Heart left ventricle (tissue), 16 donors: ENCODE measurements around the gene PCGF2. TPM values are rescaled to one million over a fixed set of nuclear protein-coding genes. Genes with fewer than 3 reads are reported as not detected.

ENCODE experiments used
- ATAC-seq, 4 donors: fragments of 200-7000 bp; cut with Tn5 transposase; one replicate each; pipeline ENCODE4 v1.9.1; 2020 to 2022; ENCODE audit warnings: moderate library complexity in 4 of 4, mild to moderate bottlenecking in 3 of 4, moderate number of reproducible peaks in 1 of 4
- DNase-seq, 5 donors: peaks; one replicate each; pipeline ENCODE4 v3.0.0-alpha.2; 2020
- H3K27ac ChIP-seq, 12 donors: fragments of 200-600 bp; sonication (generic) in 4 of 12; one replicate each; pipeline versions ENCODE4 v1.5.0 to v1.8.0; 2016 to 2022; ENCODE audit warnings: mild to moderate bottlenecking in 2 of 12
- H3K27me3 ChIP-seq, 9 donors: fragments of 200-600 bp; sonication (generic) in 2 of 9; one replicate each; pipeline versions ENCODE4 v1.5.1 to v1.8.0; 2016 to 2022; ENCODE audit warnings: mild to moderate bottlenecking in 3 of 9
- H3K36me3 ChIP-seq, 9 donors: fragments of 200-600 bp; sonication (generic) in 2 of 9; one replicate each; pipeline versions ENCODE4 v1.5.0 to v1.8.0; 2018 to 2022; ENCODE audit warnings: mild to moderate bottlenecking in 2 of 9
- H3K4me1 ChIP-seq, 12 donors: fragments of 200-600 bp; sonication (generic) in 4 of 12; one replicate each; pipeline versions ENCODE4 v1.5.0 to v1.8.0; 2016 to 2022; ENCODE audit warnings: mild to moderate bottlenecking in 3 of 12
- H3K4me3 ChIP-seq, 12 donors: fragments of 200-600 bp; sonication (generic) in 4 of 12; one replicate each; pipeline versions ENCODE4 v1.5.0 to v1.8.0; 2017 to 2022; ENCODE audit warnings: mild to moderate bottlenecking in 9 of 12, moderate library complexity in 4 of 12
- H3K9me3 ChIP-seq, 12 donors: fragments of 200-600 bp; sonication (generic) in 4 of 12; one replicate each; pipeline versions ENCODE4 v1.5.0 to v1.8.0; 2016 to 2022; ENCODE audit warnings: mild to moderate bottlenecking in 1 of 12
- POLR2A ChIP-seq, 2 donors: fragments of 450-650 bp; IDR thresholded peaks; one replicate each; pipeline ENCODE4 v1.6.1; 2017; ENCODE audit warnings: antibody characterized with exemption in 2 of 2, mild to moderate bottlenecking in 2 of 2, moderate library complexity in 2 of 2
- WGBS, 4 donors: extraction: QIAGEN DNeasy Blood & Tissue Kit in 2 of 4; methylation state at CpG; one replicate each; pipeline versions ENCODE4 v1.1.5 to v1.1.7; 2013 to 2018; 5-methylcytosine and 5-hydroxymethylcytosine counted together
- intact Hi-C, 10 donors: fragments of 100-400 bp; cut with DNase I; formaldehyde crosslinking; loops; one replicate each; pipeline versions ENCODE4 v1.11.1 to v1.14.2; 2022
- polyA plus RNA-seq, 2 donors: library from polyadenylated mRNA; stranded (reverse); fragments of 200-250 nt; gene quantifications; one replicate each; pipeline ENCODE4 v1.2.3, GENCODE V29; 2013
- total RNA-seq, 9 donors: library from RNA; depleted of rRNA in 2 of 9; stranded (reverse); fragments of >200 nt in 2 of 9; fragmentation: NEBNext Ultra II Directional in 3 of 9; extraction: Animal tissue kit (Norgen Biotek cat#: 25700) in 3 of 9; gene quantifications; one replicate each; pipeline versions ENCODE4 v1.1.0 to v1.2.4, GENCODE V29; 2016 to 2023
- TF ChIP-seq, protein P1 (sequence below), 12 donors: fragments of 200-600 bp; sonication (generic) in 4 of 12; IDR thresholded peaks; one replicate each; pipeline versions ENCODE4 v1.5.0 to v1.8.0; 2018 to 2022; ENCODE audit warnings: antibody characterized with exemption in 12 of 12, mild to moderate bottlenecking in 5 of 12
- donor health status: ischemic (EF 13 %, LVEDD 7.1; RV severe dilation, severe dysfunction).
- donor health status: healthy with polysubstance abuse.
- donor health status: DM: no; HTN: yes; CAD: no.
- donor health status: DM: no; HTN: no; CAD: no.
- donor health status: ischemic (EF 25% LVEDD 6.9; RV normal size, moderate dysfunction).
- donor health status: ischemic (EF 25% LVEDD 5.7; RV mildly dilated, moderate dysfunction).
- donor health status: healthy.
- donor health status: DM: yes; HTN: yes; CAD: no.
- donor health status: ischemic (EF 35%, LVEDD 5.7; RV mildly dilated, moderate dysfunction).
- donor health status: nonischemic (EF 11% LVEDD 7.7; RV severe dilation, severe dysfunction).
- donor health status: DM: yes; HTN: yes; CAD: no.
- donor health status: PGD.
- donor health status: ischemic (EF 29% LVEDD 5.4; RV normal size, mild dysfunction).
- donor health status: nonischemic (EF 23%, LVEDD 6.1; RV moderate dilation, normal function).

PCGF2 gene
- total and polyA plus RNA-seq, 11 donors, result 3.8 to 33.6 (median 21.9) TPM

DNA sequence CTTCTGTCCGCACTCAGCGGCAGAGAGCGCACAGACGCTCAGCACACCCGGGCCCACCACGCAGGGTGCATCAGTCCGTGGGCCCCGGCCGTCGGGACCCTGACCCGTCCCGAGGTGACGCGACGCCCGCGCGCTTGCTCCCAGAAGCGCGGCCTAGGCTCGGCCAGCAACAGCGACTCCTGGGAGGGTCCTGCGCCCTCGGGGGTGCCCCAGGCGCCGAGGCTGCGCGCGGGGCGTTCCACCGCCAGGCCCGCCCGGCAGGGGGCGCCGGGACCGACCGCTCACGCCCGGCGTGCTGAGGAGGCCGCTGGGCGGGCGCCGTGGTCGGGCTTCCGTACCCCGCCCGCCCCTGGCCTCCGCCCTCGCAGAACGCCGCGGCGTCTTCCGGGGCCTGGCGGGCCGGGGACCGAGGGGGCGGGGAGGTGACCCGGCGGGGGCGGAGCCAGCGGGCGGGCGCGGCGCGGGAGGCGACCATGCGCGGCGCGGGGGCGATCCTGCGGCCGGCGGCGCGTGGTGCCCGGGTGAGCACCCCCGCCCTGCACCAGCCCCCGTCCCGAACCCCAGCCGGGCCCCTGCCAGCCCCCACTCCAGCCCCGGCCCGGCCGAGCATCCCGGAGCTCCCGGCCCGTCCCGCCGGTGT is 18.1 kb downstream of the PCGF2 start, which contains the start of gene CISD3:
CISD3 (plus strand) TSS at position 456 of the 640 bp plus-strand sequence; CDS start at position 474, 18 bp downstream.
- 0 to 1% (median 1%) methylated on average over 27 to 92 of the region's 92 CpGs for WGBS, 4 donors
- Histone ChIP-seq H3K4me1 (peaks cover 0 to 63% (median 39%) of the 10 kb centered on the region in 12 donors), H3K27ac (peak within 1 kb of the TSS; percentile 85 to 98 (median 92)), H3K9me3 (no peaks in the 10 kb centered on the region), H3K27me3 (no peaks in the 10 kb centered on the region), H3K4me3 (peak within 1 kb of the TSS; percentile 53 to 98 (median 71)), H3K36me3 (peaks cover 0 to 34% (median 21%) of the 10 kb centered on the region in 9 donors)
- ATAC-seq (peak; percentile 73 to 89 (median 84)), DNase-seq (peak; percentile 89 to 95 (median 91))
- peak in 1 of 2 donors; percentile 51 for TF ChIP-seq POLR2A (IDR thresholded peaks at IDR 0.05)
- TF ChIP-seq, protein P1, sequence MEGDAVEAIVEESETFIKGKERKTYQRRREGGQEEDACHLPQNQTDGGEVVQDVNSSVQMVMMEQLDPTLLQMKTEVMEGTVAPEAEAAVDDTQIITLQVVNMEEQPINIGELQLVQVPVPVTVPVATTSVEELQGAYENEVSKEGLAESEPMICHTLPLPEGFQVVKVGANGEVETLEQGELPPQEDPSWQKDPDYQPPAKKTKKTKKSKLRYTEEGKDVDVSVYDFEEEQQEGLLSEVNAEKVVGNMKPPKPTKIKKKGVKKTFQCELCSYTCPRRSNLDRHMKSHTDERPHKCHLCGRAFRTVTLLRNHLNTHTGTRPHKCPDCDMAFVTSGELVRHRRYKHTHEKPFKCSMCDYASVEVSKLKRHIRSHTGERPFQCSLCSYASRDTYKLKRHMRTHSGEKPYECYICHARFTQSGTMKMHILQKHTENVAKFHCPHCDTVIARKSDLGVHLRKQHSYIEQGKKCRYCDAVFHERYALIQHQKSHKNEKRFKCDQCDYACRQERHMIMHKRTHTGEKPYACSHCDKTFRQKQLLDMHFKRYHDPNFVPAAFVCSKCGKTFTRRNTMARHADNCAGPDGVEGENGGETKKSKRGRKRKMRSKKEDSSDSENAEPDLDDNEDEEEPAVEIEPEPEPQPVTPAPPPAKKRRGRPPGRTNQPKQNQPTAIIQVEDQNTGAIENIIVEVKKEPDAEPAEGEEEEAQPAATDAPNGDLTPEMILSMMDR (IDR thresholded peaks at IDR 0.05), result peak in 11 of 12 donors; percentile 51 to 90 (median 78)
- intact Hi-C loops, result loop anchor here in 9 of 10 donors (1.0 to 10.0 kb wide), 9 partner anchors 19 to 265 kb away; partner anchors contain the start of genes PCGF2 (in 2 of the 9), PSMB3 (in 2 of the 9) and MLLT6 (in 1 of the 9)

DNA sequence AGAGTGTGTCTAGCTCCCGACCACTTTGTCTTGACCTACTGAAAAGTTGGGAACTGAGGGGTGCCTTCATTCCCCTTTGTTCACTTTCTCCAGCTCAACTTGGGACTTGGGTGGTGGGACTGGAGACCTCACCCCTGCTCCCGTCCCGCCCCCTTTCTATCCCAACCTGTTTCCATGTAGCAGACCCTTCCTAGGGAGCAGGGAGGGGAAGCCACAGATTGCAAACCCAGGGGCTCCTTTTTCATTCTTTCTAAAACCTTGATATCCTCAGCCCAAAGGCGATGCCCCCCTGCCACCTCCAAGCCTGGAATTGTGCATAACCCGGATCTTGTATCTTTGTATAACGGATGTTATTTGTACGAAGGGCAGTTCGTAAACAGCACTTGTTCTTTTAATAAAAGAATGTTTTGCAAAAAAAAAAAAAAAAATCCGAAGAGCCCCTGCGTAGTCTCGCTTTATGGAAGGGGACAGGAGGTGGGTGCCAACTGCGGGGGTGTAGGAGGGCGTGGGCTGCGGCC is 18.7 kb downstream of the PCGF2 start:
- Histone ChIP-seq H3K27me3 (no peaks in the 10 kb centered on the region), H3K9me3 (no peaks in the 10 kb centered on the region), H3K4me3 (peak overlapping the region; percentile 20 to 98 (median 64)), H3K36me3 (peaks cover 0 to 37% (median 25%) of the 10 kb centered on the region in 9 donors), H3K4me1 (peaks cover 0 to 63% (median 39%) of the 10 kb centered on the region in 12 donors), H3K27ac (peak overlapping the region; percentile 66 to 98 (median 92))
- TF ChIP-seq, protein P1 (IDR thresholded peaks at IDR 0.05), result no peak
- TF ChIP-seq POLR2A (IDR thresholded peaks at IDR 0.05), result no peak
- no peak for DNase-seq
- WGBS, 4 donors, result 22 to 30% (median 28%) methylated on average over 14 of the region's 14 CpGs
- intact Hi-C loops, result loop anchor here in 1 of 10 donors (2.0 kb wide), 1 partner anchor 23 kb away; no protein-coding TSS in a partner anchor
- no peak for ATAC-seq

DNA sequence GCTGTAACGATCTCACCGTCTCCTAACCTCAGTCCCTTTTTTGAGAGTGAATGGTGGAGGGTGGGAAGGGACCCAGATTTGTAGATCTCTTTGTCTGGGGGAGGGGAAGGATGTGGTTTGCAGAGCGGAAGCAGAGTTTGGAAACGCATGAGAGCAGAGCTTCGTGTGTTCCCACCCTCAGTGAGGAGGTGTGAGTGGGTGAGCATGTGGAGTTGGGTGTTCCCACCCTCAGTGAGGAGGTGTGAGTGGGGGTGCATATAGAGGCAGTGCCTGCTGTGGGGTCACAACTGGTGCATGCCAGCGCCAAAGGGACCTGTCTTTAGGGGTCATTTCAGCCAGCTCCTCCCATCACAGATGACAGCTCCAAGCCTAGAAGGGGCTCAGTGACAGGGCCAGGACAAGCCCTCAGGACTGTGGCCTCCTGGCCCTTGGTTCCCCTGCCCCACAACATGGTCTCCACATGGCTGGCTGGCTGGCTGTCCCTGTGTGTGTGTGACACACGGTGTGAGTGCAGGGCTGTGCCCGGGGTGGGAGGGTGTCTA is 19.8 kb downstream of the PCGF2 start:
- intact Hi-C loops, result loop anchor here in 1 of 10 donors (2.0 kb wide), 1 partner anchor 22 kb away; no protein-coding TSS in a partner anchor
- DNase-seq (no peak), ATAC-seq (no peak)
- WGBS, 4 donors, result 66 to 81% (median 74%) methylated on average over 7 to 8 of the region's 8 CpGs
- Histone ChIP-seq H3K36me3 (peaks cover 0 to 35% (median 25%) of the 10 kb centered on the region in 9 donors), H3K27me3 (no peaks in the 10 kb centered on the region), H3K9me3 (no peaks in the 10 kb centered on the region), H3K27ac (peak overlapping the region in 4 of 12 donors; percentile 8 to 98 (median 52)), H3K4me3 (peak overlapping the region in 1 of 12 donors; percentile 15), H3K4me1 (peaks cover 0 to 62% (median 41%) of the 10 kb centered on the region in 12 donors)
- TF ChIP-seq, protein P1 (IDR thresholded peaks at IDR 0.05), result no peak
- TF ChIP-seq POLR2A (IDR thresholded peaks at IDR 0.05), result no peak
